Activated CD8-positive, alpha-beta memory T cell treated with anti-CD3 and anti-CD28 coated beads, Interleukin-2, amount 50 U/mL, for 24 hours (primary cell): ENCODE data around the gene LCE7A.
A peak's percentile ranks its signal among the peaks of the same experiment; 100 is the strongest.

Experiments used
- DNase-seq: peaks from one replicate; pipeline ENCODE4 v3.0.0-alpha.2; 2020; ENCODE audit errors: extremely low read depth

Gene LCE7A, protein sequence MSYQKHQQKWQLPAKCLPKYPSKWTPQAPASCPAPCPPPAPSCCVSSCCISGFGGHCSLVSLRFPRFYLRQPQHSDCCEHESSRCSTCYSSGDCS

DNA sequence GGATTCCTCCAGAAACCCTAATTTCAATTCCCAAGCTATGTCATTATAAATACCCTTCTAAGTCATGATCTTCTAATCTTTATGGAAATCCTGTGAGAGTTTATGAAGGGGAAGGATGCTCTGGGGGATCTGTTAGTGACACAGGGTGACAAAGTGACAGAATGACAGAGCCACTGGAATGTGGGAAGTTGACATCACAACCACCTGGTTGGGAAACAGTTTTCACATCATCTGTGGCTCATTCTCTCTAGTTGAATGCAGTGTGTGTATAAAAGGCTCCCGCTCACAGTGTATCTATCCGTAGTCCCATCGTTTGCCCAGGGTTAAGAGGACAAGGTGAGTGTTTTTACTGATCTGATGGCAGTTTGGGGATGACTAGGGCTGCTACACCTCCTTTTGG, at the start of gene LCE7A:
Gene LCE7A (plus strand): TSS at position 301 of the 400 bp plus-strand sequence. CDS start 702 bp downstream, outside the sequence.
- no peak for DNase-seq

DNA sequence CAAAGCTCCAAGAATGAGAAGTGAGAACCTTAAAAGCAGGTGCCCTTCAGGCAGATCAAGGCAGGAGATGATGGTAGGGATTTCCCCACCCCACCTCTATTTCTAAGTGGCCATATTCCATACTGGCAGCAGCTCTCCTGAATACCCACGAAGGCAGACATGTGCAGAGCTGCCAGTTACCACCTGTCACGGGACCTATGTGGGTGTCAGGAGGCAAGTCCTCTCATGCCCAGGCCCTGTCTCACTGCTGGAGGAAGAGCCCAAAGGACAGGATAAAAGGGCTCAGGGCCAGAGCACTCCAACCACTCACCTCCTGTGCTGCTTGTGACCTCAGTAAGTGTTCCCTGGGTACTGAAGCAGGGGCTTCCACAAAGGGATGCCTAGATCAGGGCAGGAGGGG, 48.7 kb upstream of the LCE7A start:
- DNase-seq, result no peak

DNA sequence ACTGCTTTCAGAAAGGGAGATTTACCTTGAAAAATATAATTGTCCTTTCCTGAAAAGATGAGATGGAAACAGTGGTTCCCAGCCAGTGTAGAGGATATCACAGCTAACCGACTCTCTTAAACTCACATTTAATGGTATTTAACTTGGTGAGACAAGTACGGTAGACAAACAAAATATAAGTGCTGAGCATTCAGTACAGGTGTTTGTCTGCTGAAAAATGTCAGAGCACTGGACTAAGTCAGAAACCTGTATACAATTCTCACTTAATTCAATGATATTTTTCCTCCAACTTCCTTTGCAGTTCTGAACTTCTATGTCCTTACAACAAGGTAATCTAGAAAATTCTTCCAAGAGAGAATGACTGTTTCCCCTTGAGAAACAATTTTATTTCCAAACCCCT, 48.1 kb upstream of the LCE7A start, which contains the start of gene LCE1B:
Gene LCE1B (plus strand): TSS at position 301 of the 400 bp plus-strand sequence. CDS start 476 bp downstream, outside the sequence.
- no peak for DNase-seq

DNA sequence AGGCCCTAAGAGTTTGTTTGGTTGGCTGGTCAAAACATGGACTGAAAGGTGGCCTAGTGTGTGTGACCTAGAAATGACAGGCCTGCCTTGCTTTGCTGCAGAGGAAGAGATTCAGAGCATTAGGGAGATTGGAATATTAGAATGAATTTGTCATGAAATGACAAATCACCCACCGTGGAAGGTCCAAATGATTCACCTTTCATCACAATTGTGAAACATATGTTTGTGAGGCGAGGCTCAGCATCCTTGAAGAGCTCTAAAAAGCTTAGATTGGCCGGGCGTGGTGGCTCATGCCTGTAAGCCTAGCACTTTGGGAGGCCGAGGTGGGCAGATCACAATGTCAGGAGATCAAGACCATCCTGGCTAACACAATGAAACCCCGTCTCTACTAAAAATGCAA, 42.5 kb upstream of the LCE7A start:
- no peak for DNase-seq

DNA sequence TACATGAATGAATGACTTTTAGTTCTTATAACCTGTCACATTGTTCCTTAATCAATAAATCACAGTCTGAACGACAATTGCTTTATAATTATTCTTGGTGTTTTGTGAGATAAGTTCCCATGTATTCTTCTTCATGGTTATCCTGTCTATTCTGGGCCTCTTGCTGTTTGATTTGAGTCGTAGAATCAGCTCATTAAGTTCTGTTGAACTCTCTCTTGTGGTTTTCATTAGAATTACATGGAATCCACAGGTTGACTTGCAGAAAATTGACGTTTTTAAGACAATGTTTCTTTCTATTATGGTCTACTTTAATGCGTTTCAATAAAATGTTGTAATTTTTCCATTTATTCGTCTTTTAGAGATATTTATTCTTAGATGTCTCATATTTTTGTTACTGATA, 36.5 kb upstream of the LCE7A start:
- DNase-seq, result no peak

DNA sequence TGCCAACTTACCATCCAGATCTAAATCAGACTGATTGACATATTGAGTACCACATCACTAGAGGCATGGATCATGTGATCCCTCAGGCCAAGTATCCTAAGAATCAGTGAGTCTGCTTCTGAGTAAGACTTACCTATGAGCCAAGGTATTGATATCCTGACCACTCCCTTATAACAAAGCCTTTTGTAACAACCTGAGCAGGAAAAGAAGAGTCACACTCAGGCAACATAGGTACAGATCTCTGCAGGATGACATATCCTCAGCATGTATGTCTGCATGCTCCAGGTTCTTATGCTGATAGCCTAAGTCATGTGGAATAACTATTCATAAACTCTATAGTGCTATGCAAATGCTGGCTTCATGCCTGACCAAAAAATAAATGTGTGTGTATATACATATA, 34.8 kb upstream of the LCE7A start:
- DNase-seq, result no peak

DNA sequence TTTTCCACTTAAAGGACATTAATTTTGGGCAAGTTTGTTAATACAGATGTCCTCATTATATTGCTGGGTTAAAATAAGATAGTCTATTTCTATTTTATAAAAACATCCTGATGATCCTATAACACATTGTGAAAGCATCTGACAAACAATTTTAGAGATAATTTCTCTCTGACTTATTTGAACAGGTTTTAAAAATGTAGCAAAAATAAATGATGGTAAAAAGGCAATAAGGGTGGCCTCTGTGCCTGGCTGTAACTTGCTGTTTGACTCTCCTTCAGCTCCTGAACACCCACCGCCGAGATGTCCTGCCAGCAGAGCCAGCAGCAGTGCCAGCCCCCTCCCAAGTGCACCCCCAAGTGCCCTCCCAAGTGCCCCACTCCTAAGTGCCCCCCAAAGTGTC, 32.6 kb upstream of the LCE7A start, which contains the start of gene LCE1A:
Gene LCE1A (plus strand): TSS at position 301 of the 400 bp plus-strand sequence. CDS start 0 bp downstream, at position 301.
- DNase-seq, result no peak

DNA sequence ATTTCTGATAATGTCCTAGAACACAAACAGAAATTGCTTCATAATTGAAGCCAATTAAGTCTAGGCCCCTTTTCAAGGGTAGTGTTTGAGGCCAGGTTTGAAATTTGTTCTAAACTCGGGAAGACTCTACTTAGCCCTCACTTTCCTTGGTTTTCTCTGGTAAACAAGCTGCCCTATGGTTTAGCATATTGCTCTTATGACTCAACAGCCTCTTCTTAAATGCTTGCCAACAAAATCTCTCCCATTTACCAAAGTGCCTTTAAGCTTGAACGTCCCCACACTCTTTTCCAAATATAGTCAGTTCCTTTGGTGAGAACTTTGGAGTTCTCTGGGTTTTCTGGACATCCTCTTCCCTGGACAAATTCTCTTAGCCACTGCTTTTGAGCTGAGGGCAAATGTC, 22.9 kb upstream of the LCE7A start:
- no peak for DNase-seq

DNA sequence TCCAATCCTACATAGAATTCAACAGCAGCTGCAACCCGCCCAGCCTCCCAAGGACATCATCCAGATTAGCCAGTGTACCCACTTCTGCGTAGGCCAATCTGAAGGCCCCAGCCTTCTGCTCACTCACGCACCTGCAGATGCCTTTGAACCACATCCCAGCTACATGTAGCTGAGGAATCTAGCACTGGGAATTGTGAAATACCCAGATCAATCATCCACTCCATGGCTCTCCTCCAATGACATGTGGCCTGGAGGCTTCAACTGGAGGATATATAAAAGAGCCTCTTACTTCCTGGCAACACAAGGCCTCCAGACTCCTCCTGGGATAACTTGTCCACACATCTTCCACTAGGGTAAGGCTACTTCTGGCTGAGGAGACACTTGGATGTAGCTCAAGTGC, 17.2 kb upstream of the LCE7A start, which contains the start of gene LCE6A:
Gene LCE6A (plus strand): TSS at position 301 of the 400 bp plus-strand sequence. CDS start 665 bp downstream, outside the sequence.
- no peak for DNase-seq

DNA sequence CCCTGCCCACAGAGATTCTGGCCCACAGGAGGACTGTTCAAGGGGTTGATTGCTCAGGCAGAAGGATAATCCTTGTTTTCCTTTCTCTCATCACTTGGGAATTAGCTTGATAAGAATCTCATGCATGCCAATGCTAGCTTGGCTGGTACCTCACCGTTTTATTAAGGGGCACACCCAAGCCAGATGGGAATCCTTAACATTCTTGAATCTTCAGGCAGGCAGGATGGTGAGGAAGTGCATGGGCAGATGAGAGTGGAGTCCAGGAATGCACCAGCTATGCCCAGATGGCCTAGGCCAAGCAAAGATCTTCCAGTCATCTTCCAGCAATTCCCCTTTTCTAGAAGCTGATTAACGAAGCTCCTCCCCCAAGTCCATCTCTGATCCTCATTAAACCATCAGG, 4.1 kb upstream of the LCE7A start:
- no peak for DNase-seq

DNA sequence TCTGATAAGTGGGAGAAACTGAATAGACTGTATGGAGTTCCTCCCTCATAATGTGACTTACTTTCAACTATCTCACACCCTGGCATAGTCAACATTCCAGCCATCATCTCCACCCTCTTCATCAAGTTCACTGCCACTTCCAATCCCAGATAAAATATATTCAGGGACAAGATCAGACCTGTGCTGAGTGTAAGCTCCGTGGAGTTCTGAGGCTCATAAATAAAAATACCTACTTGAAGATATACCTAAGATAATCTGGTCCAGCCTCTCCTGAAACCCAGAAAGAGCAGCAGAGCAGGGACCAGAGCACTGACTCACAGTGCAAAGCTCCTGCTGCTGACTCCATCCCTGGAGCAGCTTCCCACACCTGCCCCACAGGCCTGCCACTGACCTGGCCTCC, 1.7 kb upstream of the LCE7A start:
- DNase-seq, result no peak

DNA sequence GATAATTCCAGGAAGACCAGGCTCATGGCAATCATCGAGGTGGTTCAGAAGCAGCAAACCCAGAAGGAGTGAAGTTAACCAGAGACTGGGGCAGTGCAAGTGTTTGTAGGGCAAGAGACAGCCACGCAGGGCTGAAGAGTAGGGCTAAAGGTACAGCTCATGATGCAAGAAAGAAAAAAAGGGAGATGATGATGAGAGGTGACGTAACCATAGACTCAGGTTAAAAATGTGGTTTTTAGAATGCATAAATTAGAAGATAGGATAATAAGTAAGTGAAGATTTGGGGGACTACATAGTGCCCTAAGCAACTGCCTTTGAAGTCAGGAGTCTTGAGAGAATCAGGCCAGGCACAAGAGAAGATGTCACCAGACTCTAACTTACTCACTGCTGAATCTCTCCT, 333 bp downstream of the LCE7A start:
- DNase-seq, result no peak

DNA sequence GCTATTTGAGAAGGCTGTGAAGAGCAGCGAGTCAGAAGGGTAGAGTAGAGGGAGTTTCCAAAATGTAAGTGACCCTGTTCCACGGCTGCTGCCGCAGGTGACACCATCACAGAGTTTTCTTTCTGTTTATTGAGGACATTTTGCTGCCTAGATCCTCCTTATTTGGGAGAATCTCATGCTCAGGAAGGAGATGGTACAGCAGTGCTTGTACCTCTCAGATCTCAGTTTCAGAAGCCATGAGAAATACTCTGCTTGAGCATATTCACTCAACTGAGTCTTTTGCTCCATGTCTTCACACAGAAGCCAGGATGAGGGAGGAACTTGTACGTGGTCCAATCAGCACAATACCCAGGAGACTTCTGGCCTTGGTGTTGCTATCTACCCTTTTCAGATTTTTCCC, 1.6 kb downstream of the LCE7A start:
- DNase-seq, result no peak

DNA sequence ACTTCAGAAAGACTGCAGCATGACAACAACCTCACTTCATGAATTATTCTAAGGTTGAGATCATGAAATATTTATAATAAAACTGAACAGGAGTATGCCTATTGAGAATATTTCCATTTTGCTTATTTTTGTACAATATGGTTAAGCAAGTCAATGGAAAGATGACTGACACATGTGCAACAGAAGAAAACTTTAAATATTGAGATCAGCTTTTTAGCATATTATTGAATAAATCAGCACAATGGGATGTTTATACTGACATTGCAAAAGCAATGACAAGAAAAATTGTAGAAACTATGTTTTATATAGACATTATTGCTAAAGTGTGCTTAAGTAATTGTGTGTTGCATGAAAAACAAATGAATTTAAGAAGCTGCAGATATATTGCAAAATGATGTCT, 4.6 kb downstream of the LCE7A start:
- DNase-seq, result no peak

DNA sequence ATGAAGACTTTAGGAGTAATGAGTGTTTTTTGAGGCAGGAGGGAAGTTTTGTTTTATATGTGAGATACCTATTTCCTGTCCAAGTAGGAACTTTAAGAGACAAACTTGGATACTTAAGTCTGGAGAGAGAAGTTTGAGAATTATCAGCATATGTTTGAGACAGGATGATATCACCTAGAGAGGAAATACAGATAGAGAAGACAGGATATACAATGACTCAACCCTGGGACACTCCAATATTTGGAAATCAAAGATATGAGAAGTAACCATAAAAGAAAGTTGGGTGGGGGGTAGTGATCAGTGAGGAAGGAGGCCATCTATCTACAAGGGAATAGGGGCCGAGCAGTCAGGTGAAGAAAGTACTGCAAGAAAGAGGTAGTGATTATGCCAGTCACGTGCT, 6.5 kb downstream of the LCE7A start:
- no peak for DNase-seq

DNA sequence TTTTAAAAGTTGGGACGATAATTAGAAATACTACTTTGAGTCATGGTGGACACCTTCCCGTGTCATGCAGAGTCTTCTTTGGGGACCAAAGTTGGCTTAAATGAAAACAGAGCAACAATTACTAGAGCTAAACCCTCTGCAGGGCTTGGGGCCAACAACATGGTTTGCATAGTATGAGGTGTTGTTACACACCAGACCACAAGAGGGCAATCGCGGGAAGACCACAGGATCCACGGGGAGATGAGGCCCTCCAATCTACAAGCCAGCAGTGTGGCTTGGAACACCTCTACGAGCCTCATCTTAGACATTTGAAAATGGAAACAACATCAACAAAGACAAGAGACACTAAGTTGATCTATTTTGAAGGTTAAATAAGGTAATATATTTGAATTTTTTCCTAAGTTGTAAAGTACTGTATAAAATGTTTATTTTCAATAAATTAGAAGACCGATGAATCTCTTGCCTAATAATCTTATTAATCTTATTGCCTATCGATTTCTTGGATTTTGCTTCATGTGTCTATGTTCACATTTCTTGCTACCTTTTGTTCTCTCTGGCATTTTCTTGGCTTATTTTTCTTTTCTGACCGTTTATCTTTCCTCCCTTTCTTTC, 10.1 kb downstream of the LCE7A start:
- DNase-seq, result peak; percentile 12

DNA sequence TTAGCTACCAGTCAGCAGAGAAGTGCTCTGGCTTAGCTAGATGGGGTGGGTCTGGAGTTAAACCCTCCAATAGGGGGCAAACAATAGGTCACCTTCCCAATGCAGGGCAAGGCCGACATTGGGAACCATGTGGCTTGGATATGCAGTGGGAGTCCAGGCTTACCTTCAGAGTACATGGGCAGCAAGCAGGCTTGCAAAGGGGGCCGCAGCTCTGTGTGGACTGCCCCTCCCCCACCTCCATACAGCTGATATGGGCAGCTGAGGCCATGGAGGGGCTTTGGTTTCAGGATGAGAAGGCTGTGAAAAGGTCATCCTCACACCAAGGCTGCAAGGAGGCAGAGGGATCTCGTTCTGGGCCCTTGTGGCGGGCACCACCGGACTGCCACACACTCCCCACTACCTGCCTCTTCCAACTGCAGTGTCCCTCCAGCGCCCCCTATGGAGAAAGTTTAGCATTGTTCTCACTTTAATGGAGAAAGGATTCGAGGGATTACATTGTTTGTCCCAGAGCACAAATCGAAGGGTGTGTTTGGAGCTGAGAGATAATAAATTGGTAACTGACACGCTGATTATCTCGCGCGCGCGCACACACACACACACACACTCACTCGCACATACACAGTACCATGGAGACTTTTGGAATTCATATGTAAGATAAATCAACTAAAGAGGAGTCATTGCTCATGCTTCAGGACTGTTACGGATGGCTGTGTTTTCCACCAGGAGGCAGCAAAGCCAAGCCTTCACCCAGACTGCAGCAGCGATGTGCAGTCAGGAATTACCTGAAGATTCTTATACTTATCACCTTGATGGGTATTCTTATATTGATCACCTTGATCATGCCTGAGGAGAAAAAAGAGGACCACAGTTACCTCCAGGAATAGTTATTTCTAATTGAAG, 11.3 kb downstream of the LCE7A start:
- no peak for DNase-seq

DNA sequence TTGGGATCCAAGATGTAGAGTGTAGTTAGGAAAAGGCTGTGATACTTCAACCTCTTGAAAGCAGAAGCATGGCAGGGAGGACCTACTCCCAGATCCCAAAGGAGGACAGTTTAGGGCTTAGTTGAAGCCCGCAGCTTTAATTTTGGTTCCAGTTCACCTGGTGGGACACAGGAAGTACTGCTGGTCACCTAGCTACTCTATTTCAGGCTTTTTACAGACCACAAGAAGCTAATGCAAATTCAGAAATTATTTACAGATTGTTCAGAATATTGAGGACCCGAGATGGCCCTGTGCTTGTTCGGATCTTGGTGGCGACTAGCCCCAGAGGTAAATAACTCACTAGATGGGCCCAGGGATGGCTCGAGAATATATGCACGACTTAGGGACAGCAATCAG, 11.9 kb downstream of the LCE7A start:
- no peak for DNase-seq

DNA sequence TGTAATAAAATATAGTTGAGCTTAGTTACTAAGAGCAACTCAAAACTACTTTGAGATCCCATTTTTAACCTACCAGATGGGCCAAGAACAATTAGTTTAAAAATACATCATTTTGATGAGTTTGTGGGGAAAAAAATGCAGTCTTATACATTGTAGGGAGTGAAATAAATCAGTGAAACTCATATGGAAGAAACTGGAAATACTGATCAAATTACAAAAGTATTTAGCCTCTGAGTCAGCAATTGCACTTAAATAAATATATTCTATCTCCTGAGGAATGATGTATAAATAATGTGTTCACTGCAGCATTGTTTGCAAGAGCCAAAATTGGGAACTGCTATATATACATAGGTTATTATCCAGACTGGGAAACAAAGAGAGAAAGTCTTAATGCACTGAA, 13.7 kb downstream of the LCE7A start:
- DNase-seq, result no peak

DNA sequence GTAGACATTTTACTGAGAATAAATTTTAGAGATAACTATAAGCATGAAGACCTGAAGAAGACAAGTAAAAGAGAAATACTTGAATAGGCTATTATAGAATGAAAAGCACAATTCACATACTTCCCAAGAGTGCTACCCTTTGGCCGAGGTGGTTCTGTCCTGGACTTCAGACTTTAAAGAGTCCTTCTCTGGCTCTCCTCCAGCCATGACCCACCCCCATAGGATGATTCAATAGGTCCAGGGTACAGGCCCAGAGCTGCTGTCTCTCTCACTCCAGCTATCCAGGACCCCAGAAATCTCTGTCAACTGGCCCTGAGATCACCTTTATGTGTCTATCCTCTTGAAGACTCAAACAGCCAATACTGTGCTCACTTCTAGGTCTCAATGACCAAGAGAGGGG, 17.0 kb downstream of the LCE7A start:
- DNase-seq, result no peak

DNA sequence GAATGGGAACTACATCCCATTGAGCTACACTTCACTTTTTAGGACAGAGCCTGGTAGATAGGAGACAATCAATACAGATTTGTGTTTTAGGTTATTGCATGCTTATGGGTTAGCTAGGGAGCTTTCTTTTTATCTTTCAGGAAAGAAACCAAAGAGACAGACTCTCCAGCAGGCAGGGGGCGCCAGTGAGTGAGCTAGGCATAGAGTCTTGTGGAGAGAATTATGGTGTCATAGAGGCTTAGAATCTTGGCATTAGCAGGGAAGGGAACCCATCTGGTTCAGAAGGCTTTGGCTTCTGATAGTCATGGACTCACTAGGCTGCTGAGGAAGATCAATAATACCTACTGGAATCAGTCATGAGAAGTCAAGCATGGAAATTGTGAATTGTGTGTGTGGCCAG, 18.2 kb downstream of the LCE7A start, which contains the start of gene SMCP:
Gene SMCP (plus strand): TSS at position 281 of the 400 bp plus-strand sequence. CDS start 6,101 bp downstream, outside the sequence.
- DNase-seq, result no peak

DNA sequence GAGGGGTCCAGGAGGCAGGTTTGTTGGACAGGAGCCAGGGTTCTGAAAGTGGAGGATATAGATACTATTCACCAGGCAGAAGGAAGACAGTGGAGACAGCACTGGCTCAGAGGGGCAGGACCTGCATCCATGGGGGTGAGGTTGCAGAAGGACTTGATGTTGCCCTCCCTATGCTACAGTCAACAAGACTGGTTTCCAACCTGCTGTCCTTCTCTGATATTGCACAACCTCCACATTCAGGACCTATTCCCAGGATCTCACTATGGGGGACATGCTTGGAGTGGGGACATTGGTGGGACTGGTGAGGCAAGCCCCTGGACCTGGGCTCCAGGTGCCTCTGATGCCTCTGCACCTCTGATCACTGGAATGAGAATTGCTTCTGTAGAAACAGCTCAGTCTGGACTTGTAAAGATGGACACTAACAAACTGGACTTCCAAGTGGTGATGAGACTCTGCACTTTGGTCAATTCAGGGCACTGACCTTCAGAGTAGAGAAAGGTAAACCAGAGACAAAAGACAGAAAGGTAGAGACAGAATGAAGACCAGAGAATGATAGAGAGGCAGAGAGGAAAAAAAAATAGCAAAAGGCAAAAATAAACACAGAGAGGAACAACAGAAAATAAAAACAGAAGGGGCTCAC, 19.9 kb downstream of the LCE7A start:
- no peak for DNase-seq
